Right ventricle myocardium superior (tissue), 1 donor: ENCODE measurements around the gene BPIFB4. TPM values are rescaled to one million over a fixed set of nuclear protein-coding genes. Genes with fewer than 3 reads are reported as not detected.

Source experiments
- ATAC-seq: fragments of 200-7000 bp; cut with Tn5 transposase; one replicate; pipeline ENCODE4 v1.9.1; 2020; ENCODE audit warnings: mild to moderate bottlenecking; ENCODE audit not compliant: poor library complexity
- DNase-seq: peaks from one replicate; pipeline ENCODE4 v3.0.0-alpha.2; 2020
- intact Hi-C: fragments of 100-400 bp; cut with DNase I; formaldehyde crosslinking; loops from one replicate; pipeline ENCODE4 v1.11.2; 2022
- total RNA-seq: library from RNA; stranded (reverse); fragmentation: NEBNext Ultra II Directional; extraction: Animal tissue kit (Norgen Biotek cat#: 25700); gene quantifications from one replicate; pipeline ENCODE4 v1.2.1, GENCODE V29; 2021
- donor health status: DM: no; HTN: yes; CAD: no; lungs with severe emphysema.

Gene BPIFB4
- total RNA-seq, 1 donor from 2014 or later: not detected

DNA sequence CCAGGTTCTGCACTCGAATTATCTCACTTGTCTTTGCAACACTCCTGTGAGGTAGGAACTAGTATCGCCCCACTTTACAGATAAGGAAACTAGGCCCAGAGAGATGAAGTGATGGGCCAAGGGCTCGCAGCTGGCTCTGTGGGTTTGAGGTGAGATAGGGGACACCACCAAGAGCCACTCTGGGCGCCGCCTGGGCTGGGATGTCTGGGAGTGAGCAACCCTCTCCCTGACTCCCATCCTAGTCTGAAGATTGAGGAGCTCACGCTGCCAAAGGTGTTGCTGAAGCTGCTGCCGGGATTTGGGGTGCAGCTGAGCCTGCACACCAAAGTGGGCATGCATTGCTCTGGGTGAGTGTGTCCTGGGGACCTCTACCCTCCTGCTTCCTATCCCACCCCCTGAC is 20.3 kb upstream of the BPIFB4 start:
- intact Hi-C loops: no loop called here
- ATAC-seq (no peak), DNase-seq (no peak)

GRCh38 chr20:33059741-33060390 is 19.6 kb upstream of the BPIFB4 start:
- ATAC-seq (no peak), DNase-seq (no peak)
- intact Hi-C loops: no loop called here

GRCh38 chr20:33061658-33062028 is 17.8 kb upstream of the BPIFB4 start:
- DNase-seq: no peak
- no peak for ATAC-seq
- intact Hi-C loops: no loop called here

DNA sequence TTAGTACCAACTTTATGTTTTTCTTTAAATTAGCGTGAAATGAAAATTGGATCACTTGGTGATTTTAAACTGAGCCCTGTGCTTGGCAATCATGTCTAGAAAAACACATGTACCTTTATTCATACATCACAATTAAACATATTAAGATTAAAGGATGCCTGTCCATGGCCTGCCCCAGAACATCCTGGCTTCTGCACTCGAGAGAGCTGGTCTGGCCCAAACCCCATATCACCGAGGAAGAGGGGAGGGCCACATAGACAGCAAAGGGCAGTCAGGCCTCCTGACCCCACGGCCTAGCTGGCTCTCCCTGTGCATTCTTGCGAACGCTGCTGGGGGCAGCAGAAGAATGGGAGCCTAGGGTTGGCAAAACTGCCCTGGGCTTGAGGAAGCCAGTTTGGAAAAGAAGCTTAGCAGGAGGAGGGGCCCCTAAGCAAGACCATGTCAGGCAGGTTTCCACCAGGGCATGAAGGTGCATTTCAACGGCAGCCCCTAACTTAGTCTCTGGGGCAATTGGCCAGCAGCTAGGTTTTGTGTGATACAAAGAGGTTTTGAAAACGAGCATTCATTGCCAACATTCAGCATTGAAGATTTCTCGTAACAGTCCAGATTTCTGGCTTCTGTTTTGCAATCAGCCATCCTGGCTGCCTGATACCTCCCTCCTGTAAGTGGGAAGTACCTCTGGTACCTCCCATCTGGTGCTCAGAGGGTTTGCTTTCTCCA is 17.2 kb upstream of the BPIFB4 start:
- ATAC-seq: no peak
- DNase-seq: no peak
- intact Hi-C loops: no loop called here

DNA sequence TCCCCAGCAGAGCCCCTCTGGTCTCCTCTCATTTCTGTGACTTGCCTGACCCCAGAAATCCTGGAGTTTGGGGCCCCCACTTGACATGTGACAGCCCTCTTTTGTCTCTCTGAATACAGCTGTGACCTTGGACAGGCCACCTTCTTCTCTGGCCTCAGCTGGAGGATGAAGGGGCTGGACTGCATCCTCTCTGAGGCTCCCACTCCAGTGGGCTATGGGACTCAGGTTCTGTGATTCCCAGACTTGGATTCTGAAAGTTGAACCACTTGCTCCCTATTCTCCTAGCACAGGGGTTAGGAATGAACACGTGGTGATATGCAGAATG is 16.7 kb upstream of the BPIFB4 start:
- ATAC-seq: no peak
- DNase-seq: no peak
- intact Hi-C loops: no loop called here

- no peak for DNase-seq
- intact Hi-C loops: no loop called here
- ATAC-seq: no peak
Observed at GRCh38 chr20:33063271-33063670, 16.2 kb upstream of the BPIFB4 start.

- ATAC-seq: no peak
- intact Hi-C loops: no loop called here
- no peak for DNase-seq
Observed at GRCh38 chr20:33064572-33065287, 14.7 kb upstream of the BPIFB4 start.

- intact Hi-C loops: no loop called here
- ATAC-seq: no peak
- no peak for DNase-seq
Observed at GRCh38 chr20:33065785-33066184, 13.7 kb upstream of the BPIFB4 start.

DNA sequence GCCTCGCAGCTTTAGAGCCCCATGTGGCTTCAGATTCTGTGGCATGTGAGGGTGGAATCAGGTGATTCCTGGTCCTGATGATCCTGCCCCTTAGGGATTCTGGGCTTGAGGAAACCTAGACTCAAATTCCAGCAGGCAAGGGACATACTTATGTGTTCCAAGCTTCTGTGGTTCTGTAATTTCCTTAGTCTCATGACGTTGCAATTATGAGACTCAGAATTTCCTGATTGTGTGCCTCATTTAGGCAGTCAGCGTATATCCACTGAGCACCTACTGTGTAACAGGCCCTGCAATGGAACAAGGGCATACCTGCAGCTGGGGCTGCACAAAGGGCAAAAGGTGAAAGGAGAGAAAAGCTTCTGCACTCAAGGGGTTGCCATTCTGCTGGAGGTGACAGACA is 11.6 kb upstream of the BPIFB4 start:
- DNase-seq: no peak
- intact Hi-C loops: no loop called here
- ATAC-seq: no peak

DNA sequence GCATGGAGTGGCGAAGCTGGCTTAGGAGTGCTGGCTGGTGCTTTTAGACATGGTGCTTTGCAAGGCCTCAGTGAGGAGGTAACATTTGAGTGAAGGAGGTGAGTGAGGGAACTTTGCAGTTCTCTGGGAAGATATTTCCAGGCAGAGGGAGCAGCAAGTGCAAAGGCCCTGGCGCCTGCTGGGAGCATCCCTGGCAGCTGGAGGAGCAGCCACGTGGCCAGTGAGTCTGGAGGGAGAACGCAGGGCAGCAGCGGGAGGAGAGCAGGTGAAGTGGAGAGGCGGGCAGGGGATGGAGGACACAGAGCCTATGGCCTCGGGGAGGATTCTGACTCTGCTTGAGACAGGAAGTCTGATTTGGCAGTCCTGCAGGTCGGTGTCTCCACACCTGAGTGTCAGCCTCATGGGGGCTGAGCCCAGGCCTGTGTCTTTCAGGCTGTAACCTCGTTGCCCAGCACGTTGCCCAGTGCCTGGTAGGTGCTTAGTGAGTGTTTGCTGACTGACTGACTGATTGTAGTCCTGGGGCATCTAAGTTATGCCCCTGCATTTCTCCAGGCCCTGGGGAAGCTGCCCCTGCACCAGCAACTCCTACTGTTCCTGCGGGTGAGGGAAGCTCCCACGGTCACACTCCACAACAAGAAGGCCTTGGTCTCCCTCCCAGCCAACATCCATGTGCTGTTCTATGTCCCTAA is 11.0 kb upstream of the BPIFB4 start:
- intact Hi-C loops: no loop called here
- DNase-seq (no peak), ATAC-seq (no peak)

DNA sequence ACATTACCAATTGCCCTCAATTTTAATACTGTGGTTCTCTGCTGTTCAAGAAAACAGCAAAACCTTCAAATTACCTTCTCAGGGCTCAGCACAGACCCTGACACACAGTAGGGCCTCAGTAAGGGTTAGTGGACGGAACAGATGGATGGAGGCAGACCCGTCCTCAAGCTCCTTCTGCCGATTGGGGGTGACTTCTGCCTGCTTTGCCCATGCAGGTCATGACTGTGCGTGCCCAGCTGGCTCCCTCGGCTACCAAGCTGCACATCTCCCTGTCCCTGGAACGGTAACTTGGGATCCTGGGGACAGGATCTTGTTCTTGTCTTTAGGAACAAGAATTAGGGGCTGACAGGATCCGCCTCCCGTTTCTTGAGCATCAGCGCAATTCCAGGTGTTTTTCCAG is 9.8 kb upstream of the BPIFB4 start:
- DNase-seq (no peak), ATAC-seq (no peak)
- intact Hi-C loops: no loop called here

- no peak for ATAC-seq
- DNase-seq: no peak
- intact Hi-C loops: no loop called here
Observed at GRCh38 chr20:33070111-33071053, 9.1 kb upstream of the BPIFB4 start.

DNA sequence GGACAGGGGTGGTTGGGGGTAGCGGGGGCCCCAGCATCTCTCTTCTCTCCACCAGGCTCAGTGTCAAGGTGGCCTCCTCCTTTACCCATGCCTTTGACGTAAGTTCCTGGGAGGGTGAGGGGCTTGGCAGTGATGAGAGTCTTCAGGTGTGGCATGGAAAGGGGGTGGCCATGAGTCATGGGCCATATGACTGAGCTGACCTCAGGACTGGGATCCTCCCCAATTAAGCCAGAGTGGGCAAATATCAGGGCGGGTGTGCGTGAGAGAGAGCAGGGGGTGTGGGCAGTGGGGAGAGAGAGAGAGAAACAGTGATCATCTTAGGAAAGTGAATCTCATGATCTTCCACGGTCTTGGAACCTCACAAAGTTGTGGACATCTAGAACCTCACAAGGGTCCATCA is 8.2 kb upstream of the BPIFB4 start:
- intact Hi-C loops: no loop called here
- ATAC-seq: no peak
- no peak for DNase-seq

DNA sequence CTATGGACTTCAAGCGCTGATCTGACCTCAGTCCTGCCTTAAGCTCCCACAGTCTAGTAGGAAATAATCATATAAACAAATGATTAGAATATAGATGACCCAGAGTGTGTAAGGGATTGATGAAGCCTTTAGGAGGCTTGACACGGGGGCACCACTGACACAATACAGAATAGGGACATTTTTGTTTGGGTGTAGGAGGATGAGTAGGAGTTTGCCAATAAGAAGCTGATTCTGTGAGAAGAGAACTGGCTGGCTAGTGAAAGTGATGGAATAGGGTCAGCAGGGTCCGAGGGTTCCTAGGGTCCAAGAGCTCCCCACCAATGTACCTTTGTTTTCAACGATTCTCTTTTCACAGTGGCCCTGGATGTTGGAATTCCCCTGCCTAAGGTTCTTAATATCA is 7.1 kb upstream of the BPIFB4 start:
- DNase-seq (no peak), ATAC-seq (no peak)
- intact Hi-C loops: no loop called here

DNA sequence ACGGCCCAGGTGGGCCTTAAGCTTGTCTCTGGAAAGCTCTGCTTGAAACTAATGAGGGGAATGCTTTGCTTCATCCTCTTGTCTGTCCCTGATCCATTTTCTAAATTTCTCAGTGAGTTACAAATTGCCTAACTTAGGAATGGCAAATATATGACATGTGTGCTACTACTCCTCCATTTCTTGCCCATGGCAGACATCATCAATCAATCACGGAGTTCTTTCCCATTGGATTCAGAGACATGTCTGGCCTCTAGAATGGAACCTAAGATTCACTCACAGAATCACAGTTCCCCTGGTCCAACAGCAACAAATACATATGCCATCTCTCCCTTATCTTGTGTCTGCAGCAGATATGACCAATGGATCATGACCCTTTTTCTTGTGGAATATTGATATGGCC is 6.6 kb upstream of the BPIFB4 start:
- no peak for DNase-seq
- intact Hi-C loops: no loop called here
- ATAC-seq: no peak

- DNase-seq: no peak
- no peak for ATAC-seq
- intact Hi-C loops: no loop called here
Observed at GRCh38 chr20:33074675-33075074, 4.8 kb upstream of the BPIFB4 start.

- DNase-seq (no peak), ATAC-seq (no peak)
- intact Hi-C loops: no loop called here
Observed at GRCh38 chr20:33075281-33075680, 4.2 kb upstream of the BPIFB4 start.

DNA sequence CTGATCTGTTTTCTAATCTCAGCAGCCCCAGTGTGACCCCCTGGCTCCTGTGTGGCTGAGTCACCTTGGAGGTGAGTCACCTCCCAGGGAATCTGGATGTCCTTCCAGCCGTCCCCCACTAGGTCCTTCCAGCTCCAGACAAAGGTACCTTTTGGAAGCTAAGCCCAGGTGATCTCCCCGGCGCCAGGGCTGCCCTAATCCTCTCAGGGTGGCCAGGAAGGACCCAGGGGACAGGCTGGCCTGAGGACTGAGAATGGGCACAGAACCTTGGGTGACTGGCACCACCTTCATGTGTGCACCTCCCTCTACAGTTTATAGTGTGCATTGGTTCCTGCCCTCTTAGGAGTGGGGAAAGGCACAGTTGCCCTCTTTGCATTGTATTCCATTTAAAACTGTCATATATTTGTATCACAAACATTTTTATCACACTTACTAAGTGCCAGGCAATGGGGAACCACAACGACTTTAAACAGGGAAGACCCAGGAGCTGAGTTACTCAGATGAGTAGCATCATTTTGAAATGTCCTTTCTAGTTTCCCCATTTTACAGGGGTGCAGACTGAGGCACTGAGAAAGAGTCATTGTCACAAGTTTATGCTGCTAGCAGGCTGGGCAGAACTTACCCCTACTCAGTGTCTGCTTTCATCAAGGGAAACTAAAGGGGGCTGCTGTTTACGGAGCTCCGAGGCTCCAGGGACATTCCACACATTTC is 2.6 kb upstream of the BPIFB4 start:
- no peak for ATAC-seq
- intact Hi-C loops: no loop called here
- no peak for DNase-seq
